Islet precursor cell (in vitro differentiated cells): ENCODE measurements around the gene SNORC.
A peak's percentile ranks its signal among the peaks of the same experiment; 100 is the strongest.
"Not testable (repeated sequence)": the region's sequence is repeated elsewhere in the genome, so short reads cannot be mapped to it uniquely, and the experiment has no call there.

Source experiments
- DNase-seq: peaks from one replicate; pipeline ENCODE4 v3.0.0-alpha.2; 2018

The SNORC gene

GRCh38 chr2:232897598-232898408 is 27.7 kb downstream of the SNORC start:
- DNase-seq: no peak

GRCh38 chr2:232898592-232899543 is 28.8 kb downstream of the SNORC start:
- DNase-seq: no peak

GRCh38 chr2:232900811-232901735 is 31.0 kb downstream of the SNORC start:
- DNase-seq: no peak

DNA sequence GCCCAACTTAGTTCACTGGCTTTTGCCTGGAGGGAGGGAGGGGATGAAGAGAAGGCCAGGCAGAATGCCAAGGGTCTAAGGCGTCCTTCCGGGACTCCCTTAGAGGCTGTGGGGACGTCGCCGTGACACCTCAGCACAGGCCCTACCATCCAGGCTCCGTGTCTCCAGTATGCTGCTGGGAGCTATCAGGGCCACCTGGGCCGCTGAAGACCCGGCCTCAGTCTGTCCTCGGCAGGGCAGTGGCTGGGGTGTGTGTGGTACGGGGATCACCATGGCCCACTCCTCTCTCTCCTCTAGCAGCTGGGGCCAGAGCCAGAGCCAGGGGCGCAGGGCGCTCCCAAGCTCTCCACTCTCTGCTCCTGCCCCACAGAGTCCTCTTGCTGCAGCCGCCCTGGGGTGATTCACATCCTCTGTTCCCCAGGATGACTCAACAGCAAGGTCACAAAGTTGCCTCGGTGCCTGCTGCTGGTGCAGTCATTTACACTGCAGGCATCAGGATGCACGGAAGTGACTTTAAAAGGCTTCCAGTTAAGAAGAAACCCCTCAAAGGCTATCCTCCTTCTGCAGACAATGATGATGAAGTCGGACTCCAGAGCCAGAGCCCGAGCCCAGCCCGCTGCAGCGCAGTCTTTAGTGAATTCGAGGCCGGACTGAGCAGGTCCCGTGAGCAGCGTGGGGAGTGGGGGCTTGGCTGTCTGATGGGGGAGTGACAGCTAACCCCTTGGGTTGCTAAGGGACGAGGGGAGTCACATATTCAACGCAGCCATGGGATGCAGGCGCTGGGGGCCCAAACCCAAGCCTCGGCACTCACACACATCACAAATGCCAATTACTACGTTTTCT is 31.9 kb downstream of the SNORC start:
- DNase-seq: peak; percentile 93

- DNase-seq: no peak
These were observed 33.9 kb downstream of the SNORC start for GRCh38 chr2:232903989-232904388.

DNA sequence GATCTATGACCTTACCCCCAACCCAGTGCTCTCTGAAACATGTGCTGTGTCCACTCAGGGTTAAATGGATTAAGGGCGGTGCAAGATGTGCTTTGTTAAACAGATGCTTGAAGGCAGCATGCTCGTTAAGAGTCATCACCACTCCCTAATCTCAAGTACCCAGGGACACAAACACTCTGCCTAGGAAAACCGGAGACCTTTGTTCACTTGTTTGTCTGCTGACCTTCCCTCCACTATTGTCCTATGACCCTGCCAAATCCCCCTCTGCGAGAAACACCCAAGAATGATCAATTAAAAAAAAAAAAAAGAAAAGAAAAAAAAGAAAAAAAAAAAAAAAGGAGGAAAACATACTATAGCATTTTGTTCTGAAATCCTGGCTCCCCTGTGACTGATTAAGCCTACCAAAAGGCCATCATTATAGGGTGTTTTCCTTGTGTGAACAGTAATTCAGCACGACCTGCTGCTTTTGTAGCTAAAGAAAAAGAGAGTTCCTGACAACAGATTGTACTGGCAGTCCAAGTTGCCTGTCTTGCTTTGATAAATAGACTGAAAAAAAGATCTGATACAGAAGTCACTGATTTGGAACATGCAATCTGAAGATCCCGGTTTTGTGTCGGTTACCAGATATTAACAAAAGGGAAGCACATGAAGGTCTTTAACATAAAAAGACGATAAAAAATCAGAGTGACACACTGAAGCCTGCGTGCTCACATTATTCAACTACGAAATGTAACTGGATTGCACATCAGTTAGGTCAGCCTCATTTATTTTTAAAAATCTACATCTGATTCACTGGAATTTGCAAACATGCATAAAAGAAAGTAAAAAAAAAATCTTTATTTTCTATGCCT is 37.0 kb downstream of the SNORC start:
- DNase-seq: not testable (repeated sequence)

DNA sequence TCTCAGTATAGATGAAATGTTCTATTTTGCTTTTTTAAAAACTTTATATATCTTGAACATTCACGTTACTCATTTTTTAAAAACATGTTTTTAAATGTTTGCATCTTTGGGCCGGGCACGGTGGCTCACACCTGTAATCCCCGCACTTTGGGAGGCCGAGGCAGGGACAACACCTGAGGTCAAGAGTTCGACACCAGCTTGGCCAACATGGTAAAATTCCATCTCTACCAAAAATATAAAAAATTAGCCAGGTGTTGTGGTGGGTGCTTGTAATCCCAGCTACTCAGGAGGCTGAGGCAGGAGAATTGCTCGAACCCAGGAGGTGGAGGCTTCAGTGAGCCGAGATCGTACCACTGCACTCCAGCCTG is 37.6 kb downstream of the SNORC start:
- DNase-seq: not testable (repeated sequence)

GRCh38 chr2:232908695-232909094 is 38.6 kb downstream of the SNORC start:
- DNase-seq: no peak

- no peak for DNase-seq
These were observed 40.3 kb downstream of the SNORC start for GRCh38 chr2:232910376-232910775.

DNA sequence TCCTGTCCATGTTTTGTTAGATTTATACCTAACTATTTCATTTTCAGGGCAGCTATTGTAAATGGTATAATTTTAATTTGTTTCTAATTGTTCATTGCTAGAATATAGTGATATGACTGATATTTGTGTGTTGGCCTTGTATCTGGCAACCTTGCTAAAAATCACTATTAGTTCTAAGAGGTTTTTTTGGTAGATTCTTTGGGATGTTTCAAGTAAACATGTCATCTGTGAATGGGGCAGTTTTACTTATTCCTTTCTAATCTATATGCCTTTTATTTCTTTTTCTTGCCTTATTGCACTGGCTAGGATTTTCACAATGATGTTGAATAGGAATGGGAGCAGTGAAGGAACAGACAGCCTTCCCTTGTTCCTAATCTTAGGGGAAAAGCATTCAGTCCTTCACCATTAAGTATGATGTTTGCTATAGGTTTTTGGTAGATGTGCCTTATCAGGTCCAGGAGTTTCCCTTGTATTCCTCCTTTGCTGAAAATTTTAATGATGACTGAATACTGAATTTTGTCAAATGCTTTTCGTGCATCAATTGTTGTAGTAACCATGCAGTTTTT is 41.7 kb downstream of the SNORC start:
- DNase-seq: no peak

GRCh38 chr2:232913903-232914302 is 43.8 kb downstream of the SNORC start:
- no peak for DNase-seq

- no peak for DNase-seq
These were observed 49.1 kb downstream of the SNORC start for GRCh38 chr2:232919141-232919540.

DNA sequence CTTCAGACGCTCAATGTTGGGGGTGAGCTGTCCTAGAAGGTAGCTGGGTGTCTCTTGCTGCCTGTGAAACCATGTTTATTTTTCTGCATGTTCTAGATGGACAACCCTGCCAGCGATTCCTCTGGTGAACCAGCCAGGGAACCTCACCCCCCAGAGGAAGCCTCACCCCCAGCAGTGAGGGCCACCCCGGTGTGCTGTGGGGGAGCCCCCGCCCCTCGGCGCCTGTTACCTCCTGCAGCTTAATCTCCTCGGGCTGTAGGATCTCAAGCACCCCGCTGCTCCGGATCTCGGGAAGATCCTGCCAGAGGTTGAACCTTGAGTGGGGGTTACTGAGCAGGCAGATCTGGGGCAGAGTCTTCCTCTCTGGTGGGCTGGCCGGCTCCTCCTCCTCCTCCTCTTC is 50.0 kb downstream of the SNORC start:
- no peak for DNase-seq

- DNase-seq: no peak
These were observed 50.7 kb downstream of the SNORC start for GRCh38 chr2:232920760-232921159.

- no peak for DNase-seq
These were observed 54.4 kb downstream of the SNORC start for GRCh38 chr2:232924433-232924832.

DNA sequence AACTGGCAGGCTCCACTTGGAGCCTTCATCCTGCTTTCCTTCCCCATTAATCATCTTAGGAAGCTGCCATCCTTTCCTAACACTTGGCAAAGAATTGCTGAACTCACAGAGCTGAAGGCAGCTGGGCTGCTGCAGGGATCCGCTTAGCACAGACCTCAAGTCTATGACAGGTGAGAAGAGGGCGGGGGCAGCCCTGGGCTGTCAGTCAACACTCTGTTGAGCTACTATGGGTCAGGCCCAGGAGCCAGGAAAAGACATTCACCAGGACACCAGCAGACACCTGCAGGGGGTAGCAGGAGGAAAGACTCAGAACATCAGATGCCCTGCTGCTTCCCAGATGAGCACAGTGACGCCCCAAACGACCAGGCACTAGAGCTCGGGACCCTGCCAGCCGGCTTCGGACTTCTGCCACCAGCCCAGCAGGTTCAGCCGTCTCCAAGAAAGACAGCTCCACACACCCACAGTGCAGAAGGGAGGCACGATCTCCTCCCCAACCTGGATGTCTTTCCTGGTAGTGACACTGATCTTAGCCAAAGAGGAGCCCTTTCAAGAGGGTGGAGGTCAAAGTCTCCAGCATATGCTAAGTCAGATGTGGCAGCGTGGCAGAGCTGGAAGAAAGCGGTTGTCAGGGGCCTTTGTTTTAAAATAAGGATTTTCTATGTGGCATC is 55.2 kb downstream of the SNORC start:
- DNase-seq: peak; percentile 70

DNA sequence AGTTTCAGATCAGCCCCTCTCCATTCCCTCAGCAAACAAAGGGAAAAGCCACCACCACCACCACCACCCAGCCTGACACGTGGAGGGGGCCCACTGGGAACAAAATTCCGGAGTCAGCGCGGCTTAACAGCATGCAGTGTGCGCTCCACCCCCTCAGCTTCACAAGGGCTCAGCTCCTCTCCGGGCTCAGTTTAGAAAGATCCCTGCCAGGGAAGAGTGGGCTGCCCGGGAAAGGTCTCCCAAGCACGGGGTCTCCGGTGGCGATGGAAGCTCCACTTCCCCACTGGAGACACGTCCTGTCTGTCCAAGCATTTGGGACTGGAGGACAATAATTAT is 55.7 kb downstream of the SNORC start:
- no peak for DNase-seq

GRCh38 chr2:232926431-232926939 is 56.4 kb downstream of the SNORC start:
- DNase-seq: no peak

DNA sequence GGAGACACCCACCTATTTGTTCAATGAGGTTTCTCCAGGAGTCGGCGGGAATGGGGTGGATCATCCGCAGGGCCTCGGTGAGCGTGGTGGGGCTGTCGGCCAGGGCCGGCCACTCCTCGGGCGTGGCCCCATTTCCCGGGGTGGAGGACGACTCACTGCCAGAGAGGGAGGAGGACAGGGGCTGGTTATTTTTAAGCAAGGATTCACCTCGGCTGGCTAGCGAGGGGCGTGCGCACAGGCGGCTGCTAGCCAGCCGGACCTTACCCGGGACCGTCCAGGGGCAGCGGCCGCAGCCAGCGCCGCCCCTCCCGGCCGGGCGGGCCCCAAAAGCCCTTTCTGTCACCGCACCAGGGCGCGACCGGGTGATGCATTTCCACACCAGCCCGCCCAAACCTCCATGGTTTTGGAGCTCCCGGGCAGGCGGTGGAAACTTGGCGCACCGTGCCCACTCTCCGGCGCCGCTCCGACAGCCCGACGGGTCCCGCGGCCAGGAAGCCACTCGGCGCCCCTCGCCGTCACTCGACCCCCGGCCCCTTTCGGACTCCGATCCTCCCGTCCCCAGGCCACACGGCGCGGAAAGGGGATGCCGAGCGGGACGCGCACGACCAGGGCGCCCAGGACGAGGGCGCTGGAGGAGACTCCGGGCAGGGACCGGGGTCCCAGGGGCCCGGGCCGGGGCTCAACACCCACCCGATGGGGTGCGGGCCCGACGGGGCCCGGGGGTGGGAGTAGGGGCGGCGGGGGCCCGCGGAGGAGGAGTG is 57.1 kb downstream of the SNORC start:
- DNase-seq: no peak
